WTC11 (cell line): ENCODE measurements around the gene CD93. TPM values are rescaled to one million over a fixed set of nuclear protein-coding genes. Genes with fewer than 3 reads are reported as not detected.

Experiments used
- ATAC-seq: fragments of 200-7000 bp; cut with Tn5 transposase; 2 replicates; pipeline ENCODE4 v1.10.0; 2021; ENCODE audit warnings: mild to moderate bottlenecking, moderate library complexity
- CTCF ChIA-PET: fragments of 300-600 bp; sonication (Branson Sonifier 250); formaldehyde crosslinking; loops from one replicate; lab custom pipeline; 2021; ENCODE audit warnings: antibody characterized with exemption; lab: Charles Lee
- POLR2A ChIA-PET: fragments of 350-600 bp; sonication (Branson Sonifier 250); formaldehyde crosslinking; loops from one replicate; lab custom pipeline; 2021; ENCODE audit warnings: antibody characterized with exemption; lab: Charles Lee
- DNase-seq: peaks from one replicate; pipeline ENCODE4 v3.0.0; 2021; ENCODE audit warnings: low spot score
- H3K27ac Mint-ChIP-seq: 2 replicates; pipeline ENCODE4 v1.8.0; 2021; ENCODE audit warnings: mixed read lengths
- H3K27me3 Mint-ChIP-seq: 2 replicates; pipeline ENCODE4 v1.8.0; 2021; ENCODE audit warnings: low read depth, mild to moderate bottlenecking, moderate library complexity, mixed read lengths
- H3K36me3 Mint-ChIP-seq: 2 replicates; pipeline ENCODE4 v1.8.0; 2021; ENCODE audit warnings: mixed read lengths
- H3K4me1 Mint-ChIP-seq: 2 replicates; pipeline ENCODE4 v1.8.0; 2022; ENCODE audit warnings: mixed read lengths
- H3K4me3 Mint-ChIP-seq: 2 replicates; pipeline ENCODE4 v1.8.0; 2021; ENCODE audit warnings: mild to moderate bottlenecking, moderate library complexity, mixed read lengths
- H3K9me3 Mint-ChIP-seq: 2 replicates; pipeline ENCODE4 v1.8.0; 2021; ENCODE audit warnings: mixed read lengths
- CBFB ChIP-seq: sonication (generic); formaldehyde crosslinking; IDR thresholded peaks from 2 replicates; pipeline ENCODE4 v1.8.1; 2022; ENCODE audit warnings: mild to moderate bottlenecking, low read depth, missing genetic modification reagents
- CREM ChIP-seq: sonication (generic); formaldehyde crosslinking; IDR thresholded peaks from 2 replicates; pipeline ENCODE4 v1.8.1; 2022; ENCODE audit warnings: mild to moderate bottlenecking, missing genetic modification reagents, moderate library complexity
- GABPB1 ChIP-seq: sonication (generic); formaldehyde crosslinking; IDR thresholded peaks from 2 replicates; pipeline ENCODE4 v1.8.1; 2023; ENCODE audit warnings: mild to moderate bottlenecking, missing genetic modification reagents
- MYBL2 ChIP-seq: sonication (generic); formaldehyde crosslinking; IDR thresholded peaks from 2 replicates; pipeline ENCODE4 v1.8.1; 2023; ENCODE audit warnings: mild to moderate bottlenecking, moderate library complexity, missing genetic modification reagents
- NFATC4 ChIP-seq: fragments of 250-450 bp; sonication (Bioruptor Pico); IDR thresholded peaks from 2 replicates; pipeline ENCODE4 v1.9.0; 2021; ENCODE audit warnings: mild to moderate bottlenecking
- NFYB ChIP-seq: sonication (generic); formaldehyde crosslinking; conservative IDR thresholded peaks from 2 replicates; pipeline ENCODE4 v1.8.0; 2022; ENCODE audit warnings: low read depth, missing genetic modification reagents
- NR2C2 ChIP-seq: sonication (generic); formaldehyde crosslinking; IDR thresholded peaks from 2 replicates; pipeline ENCODE4 v1.8.0; 2022; ENCODE audit warnings: mild to moderate bottlenecking, missing genetic modification reagents
- NR3C1 ChIP-seq: sonication (generic); formaldehyde crosslinking; conservative IDR thresholded peaks from 2 replicates; pipeline ENCODE4 v1.8.1; 2023; ENCODE audit warnings: low read depth, mild to moderate bottlenecking, missing genetic modification reagents
- PRRX2 ChIP-seq: fragments of 250-450 bp; sonication (Bioruptor Pico); IDR thresholded peaks from 2 replicates; pipeline ENCODE4 v1.8.0; 2021; ENCODE audit warnings: mild to moderate bottlenecking
- RELA ChIP-seq: sonication (generic); formaldehyde crosslinking; IDR thresholded peaks from 2 replicates; pipeline ENCODE4 v1.8.1; 2022; ENCODE audit warnings: missing genetic modification reagents, mild to moderate bottlenecking, borderline replicate concordance
- SMAD4 ChIP-seq: sonication (generic); formaldehyde crosslinking; IDR thresholded peaks from 2 replicates; pipeline ENCODE4 v1.8.0; 2022; ENCODE audit warnings: mild to moderate bottlenecking, missing genetic modification reagents
- SP1 ChIP-seq: sonication (generic); formaldehyde crosslinking; conservative IDR thresholded peaks from 2 replicates; pipeline ENCODE4 v1.8.1; 2022; ENCODE audit warnings: missing genetic modification reagents
- TEAD1 ChIP-seq: sonication (generic); formaldehyde crosslinking; IDR thresholded peaks from 2 replicates; pipeline ENCODE4 v1.8.0; 2022; ENCODE audit warnings: mild to moderate bottlenecking, missing genetic modification reagents
- TEAD4 ChIP-seq: sonication (generic); formaldehyde crosslinking; IDR thresholded peaks from 2 replicates; pipeline ENCODE4 v1.8.0; 2022; ENCODE audit warnings: mild to moderate bottlenecking, missing genetic modification reagents
- total RNA-seq: library from RNA; stranded (reverse); gene quantifications from 3 replicates; pipeline ENCODE4 v1.2.3, GENCODE V29; 2021
- TF ChIP-seq, protein P1 (sequence below): sonication (generic); formaldehyde crosslinking; IDR thresholded peaks from 2 replicates; pipeline ENCODE4 v1.8.1; 2023; ENCODE audit warnings: mild to moderate bottlenecking, moderate library complexity, missing genetic modification reagents
- TF ChIP-seq, protein P2 (sequence below): sonication (generic); formaldehyde crosslinking; IDR thresholded peaks from 2 replicates; pipeline ENCODE4 v1.8.0; 2023; ENCODE audit warnings: missing genetic modification reagents
- TF ChIP-seq, protein P3 (sequence below): sonication (generic); formaldehyde crosslinking; IDR thresholded peaks from 2 replicates; pipeline ENCODE4 v1.8.0; 2022; ENCODE audit warnings: missing genetic modification reagents
- TF ChIP-seq, protein P4 (sequence below): fragments of 250-450 bp; sonication (Bioruptor Pico); IDR thresholded peaks from 2 replicates; pipeline ENCODE4 v2.1.2; 2022; ENCODE audit warnings: mild to moderate bottlenecking, moderate library complexity

CD93 gene
- total RNA-seq, 1 experiment from 2014 or later, result 0.09 TPM

DNA sequence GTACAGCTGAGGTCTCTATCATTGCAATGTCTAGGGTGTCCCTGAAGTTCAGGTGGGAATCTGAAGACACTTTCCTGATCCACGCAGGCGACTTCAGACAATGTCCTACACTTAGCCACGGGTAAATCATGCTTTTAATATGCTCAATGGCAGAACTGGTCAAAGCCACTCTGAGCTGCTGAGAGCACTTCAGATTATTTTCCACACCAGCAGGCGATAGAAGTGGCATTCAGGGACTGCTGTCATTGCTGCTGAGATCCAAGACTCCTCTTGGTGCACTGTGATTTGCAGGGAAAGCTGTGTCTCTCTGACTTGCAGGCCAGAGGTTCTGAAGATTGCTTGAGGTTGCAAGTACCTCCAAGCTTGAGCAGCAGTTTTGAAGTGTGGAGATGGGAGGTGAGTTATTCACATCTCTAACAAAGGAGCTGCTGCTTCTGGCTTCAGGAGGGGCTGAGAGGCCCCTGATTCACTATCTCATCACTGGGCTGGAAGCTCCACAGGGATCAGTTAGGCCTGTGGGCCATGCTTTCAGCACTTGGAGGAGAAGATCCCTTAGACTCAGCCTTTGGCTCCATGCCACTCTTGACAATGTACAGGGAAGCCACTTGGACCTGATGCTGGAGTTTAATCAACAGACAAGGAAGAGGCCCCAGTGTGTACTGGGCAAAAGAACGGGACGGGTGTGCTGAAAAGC, 53.9 kb downstream of the CD93 start (continued):
- TF ChIP-seq NR2C2 (CRISPR knock-in tag) (no peak), GABPB1 (CRISPR knock-in tag) (no peak), NFATC4 (CRISPR knock-in tag) (no peak), SMAD4 (CRISPR knock-in tag) (no peak), NR3C1 (CRISPR knock-in tag) (no peak)
- TF ChIP-seq, protein P1, sequence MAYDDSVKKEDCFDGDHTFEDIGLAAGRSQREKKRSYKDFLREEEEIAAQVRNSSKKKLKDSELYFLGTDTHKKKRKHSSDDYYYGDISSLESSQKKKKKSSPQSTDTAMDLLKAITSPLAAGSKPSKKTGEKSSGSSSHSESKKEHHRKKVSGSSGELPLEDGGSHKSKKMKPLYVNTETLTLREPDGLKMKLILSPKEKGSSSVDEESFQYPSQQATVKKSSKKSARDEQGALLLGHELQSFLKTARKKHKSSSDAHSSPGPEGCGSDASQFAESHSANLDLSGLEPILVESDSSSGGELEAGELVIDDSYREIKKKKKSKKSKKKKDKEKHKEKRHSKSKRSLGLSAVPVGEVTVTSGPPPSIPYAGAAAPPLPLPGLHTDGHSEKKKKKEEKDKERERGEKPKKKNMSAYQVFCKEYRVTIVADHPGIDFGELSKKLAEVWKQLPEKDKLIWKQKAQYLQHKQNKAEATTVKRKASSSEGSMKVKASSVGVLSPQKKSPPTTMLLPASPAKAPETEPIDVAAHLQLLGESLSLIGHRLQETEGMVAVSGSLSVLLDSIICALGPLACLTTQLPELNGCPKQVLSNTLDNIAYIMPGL (CRISPR knock-in tag), result no peak

DNA sequence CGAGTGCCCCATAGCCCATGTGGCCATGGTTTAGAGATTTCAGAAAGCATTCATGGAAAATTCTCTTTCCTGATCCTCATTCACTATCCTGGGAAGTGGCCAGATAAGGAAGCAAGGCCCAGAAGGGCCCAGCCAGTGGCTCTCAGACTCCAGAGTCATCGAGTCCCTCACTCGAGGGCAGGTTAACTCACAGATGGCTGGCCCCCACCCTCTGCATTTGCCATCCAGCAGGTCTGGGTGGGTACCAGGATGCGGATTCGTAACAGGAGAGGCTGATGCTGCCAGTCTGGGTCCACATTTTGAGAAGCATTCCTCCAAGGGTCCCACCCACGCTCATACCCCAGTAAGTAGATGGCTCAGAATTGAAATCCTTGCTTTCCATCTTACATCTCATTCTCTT, 54.8 kb downstream of the CD93 start:
- Mint-ChIP-seq H3K9me3 (no peaks in the 10 kb centered on the region), H3K4me3 (no peak overlapping the region), H3K4me1 (no peaks in the 10 kb centered on the region), H3K36me3 (no peaks in the 10 kb centered on the region), H3K27me3 (peaks cover 38% of the 10 kb centered on the region), H3K27ac (no peak overlapping the region)
- ChIA-PET CTCF (no interaction called here), POLR2A (no interaction called here)
- ATAC-seq (no peak), DNase-seq (no peak)
- TF ChIP-seq, protein P2, sequence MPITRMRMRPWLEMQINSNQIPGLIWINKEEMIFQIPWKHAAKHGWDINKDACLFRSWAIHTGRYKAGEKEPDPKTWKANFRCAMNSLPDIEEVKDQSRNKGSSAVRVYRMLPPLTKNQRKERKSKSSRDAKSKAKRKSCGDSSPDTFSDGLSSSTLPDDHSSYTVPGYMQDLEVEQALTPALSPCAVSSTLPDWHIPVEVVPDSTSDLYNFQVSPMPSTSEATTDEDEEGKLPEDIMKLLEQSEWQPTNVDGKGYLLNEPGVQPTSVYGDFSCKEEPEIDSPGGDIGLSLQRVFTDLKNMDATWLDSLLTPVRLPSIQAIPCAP (CRISPR knock-in tag), result no peak
- TF ChIP-seq, protein P3, sequence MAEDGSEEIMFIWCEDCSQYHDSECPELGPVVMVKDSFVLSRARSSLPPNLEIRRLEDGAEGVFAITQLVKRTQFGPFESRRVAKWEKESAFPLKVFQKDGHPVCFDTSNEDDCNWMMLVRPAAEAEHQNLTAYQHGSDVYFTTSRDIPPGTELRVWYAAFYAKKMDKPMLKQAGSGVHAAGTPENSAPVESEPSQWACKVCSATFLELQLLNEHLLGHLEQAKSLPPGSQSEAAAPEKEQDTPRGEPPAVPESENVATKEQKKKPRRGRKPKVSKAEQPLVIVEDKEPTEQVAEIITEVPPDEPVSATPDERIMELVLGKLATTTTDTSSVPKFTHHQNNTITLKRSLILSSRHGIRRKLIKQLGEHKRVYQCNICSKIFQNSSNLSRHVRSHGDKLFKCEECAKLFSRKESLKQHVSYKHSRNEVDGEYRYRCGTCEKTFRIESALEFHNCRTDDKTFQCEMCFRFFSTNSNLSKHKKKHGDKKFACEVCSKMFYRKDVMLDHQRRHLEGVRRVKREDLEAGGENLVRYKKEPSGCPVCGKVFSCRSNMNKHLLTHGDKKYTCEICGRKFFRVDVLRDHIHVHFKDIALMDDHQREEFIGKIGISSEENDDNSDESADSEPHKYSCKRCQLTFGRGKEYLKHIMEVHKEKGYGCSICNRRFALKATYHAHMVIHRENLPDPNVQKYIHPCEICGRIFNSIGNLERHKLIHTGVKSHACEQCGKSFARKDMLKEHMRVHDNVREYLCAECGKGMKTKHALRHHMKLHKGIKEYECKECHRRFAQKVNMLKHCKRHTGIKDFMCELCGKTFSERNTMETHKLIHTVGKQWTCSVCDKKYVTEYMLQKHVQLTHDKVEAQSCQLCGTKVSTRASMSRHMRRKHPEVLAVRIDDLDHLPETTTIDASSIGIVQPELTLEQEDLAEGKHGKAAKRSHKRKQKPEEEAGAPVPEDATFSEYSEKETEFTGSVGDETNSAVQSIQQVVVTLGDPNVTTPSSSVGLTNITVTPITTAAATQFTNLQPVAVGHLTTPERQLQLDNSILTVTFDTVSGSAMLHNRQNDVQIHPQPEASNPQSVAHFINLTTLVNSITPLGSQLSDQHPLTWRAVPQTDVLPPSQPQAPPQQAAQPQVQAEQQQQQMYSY, result no peak
- TF ChIP-seq CBFB (CRISPR knock-in tag) (no peak), CREM (no peak), TEAD1 (CRISPR knock-in tag) (no peak), NR3C1 (CRISPR knock-in tag) (no peak), SP1 (no peak), PRRX2 (no peak), MYBL2 (CRISPR knock-in tag) (no peak), RELA (CRISPR knock-in tag) (no peak), TEAD4 (CRISPR knock-in tag) (no peak), NFYB (CRISPR knock-in tag) (no peak)
- TF ChIP-seq, protein P4, sequence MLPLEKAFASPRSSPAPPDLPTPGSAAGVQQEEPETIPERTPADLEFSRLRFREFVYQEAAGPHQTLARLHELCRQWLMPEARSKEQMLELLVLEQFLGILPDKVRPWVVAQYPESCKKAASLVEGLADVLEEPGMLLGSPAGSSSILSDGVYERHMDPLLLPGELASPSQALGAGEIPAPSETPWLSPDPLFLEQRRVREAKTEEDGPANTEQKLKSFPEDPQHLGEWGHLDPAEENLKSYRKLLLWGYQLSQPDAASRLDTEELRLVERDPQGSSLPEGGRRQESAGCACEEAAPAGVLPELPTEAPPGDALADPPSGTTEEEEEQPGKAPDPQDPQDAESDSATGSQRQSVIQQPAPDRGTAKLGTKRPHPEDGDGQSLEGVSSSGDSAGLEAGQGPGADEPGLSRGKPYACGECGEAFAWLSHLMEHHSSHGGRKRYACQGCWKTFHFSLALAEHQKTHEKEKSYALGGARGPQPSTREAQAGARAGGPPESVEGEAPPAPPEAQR (CRISPR knock-in tag), result no peak

Other genes with a start within 250 kb of the CD93 start
- gene SSTR4, start 51.0 kb downstream of the CD93 start, total RNA-seq, result not detected in 3 replicates
- gene THBD, start 36.7 kb downstream of the CD93 start, total RNA-seq, result 0.34 to 1.0 TPM (median 0.92 TPM) in 3 replicates